K562 (cell line): ENCODE data around the gene FUT2. TPM values are rescaled to one million over a fixed set of nuclear protein-coding genes. Genes with fewer than 3 reads are reported as not detected.
A peak's percentile ranks its signal among the peaks of the same experiment; 100 is the strongest.

Experiments used
- ARID1B ChIP-seq: fragments of 450-650 bp; IDR thresholded peaks from 2 replicates; pipeline ENCODE4 v1.6.1; 2016; ENCODE audit warnings: antibody characterized with exemption, mild to moderate bottlenecking, inconsistent platforms
- ARNT ChIP-seq, 2 experiments: fragments of 450-650 bp; IDR thresholded peaks; 2 replicates each; pipeline ENCODE4 v1.6.1; 2016; ENCODE audit warnings: mild to moderate bottlenecking in 1 of 2
- DPF2 ChIP-seq: fragments of 450-650 bp; IDR thresholded peaks from 2 replicates; pipeline ENCODE4 v1.6.1; 2016
- ERF ChIP-seq: fragments of 450-650 bp; formaldehyde crosslinking; IDR thresholded peaks from 2 replicates; pipeline ENCODE4 v1.4.0; 2020; ENCODE audit warnings: mild to moderate bottlenecking, mixed read lengths
- FOXA3 ChIP-seq, 2 experiments: fragments of 450-650 bp in 1 of 2; sonication (generic) in 1 of 2; formaldehyde crosslinking; IDR thresholded peaks in 1 of 2; conservative IDR thresholded peaks in 1 of 2; 2 replicates each; pipeline versions ENCODE4 v1.4.0 to v1.8.0; 2020 to 2022; ENCODE audit warnings: mild to moderate bottlenecking in 2 of 2, missing genetic modification reagents in 1 of 2
- GABPB1 ChIP-seq: sonication (generic); formaldehyde crosslinking; IDR thresholded peaks from 2 replicates; pipeline ENCODE4 v1.8.0; 2022; ENCODE audit warnings: mild to moderate bottlenecking, missing genetic modification reagents
- KLF13 ChIP-seq: fragments of 450-650 bp; IDR thresholded peaks from 2 replicates; pipeline ENCODE4 v1.6.1; 2016; ENCODE audit warnings: missing genetic modification characterization, low read depth, mild to moderate bottlenecking, missing compliant biosample characterization, moderate library complexity, borderline replicate concordance
- MCM2 ChIP-seq: fragments of 450-650 bp; IDR thresholded peaks from 2 replicates; pipeline ENCODE4 v1.6.1; 2017; ENCODE audit warnings: low read depth, mild to moderate bottlenecking
- NCOA1 ChIP-seq: fragments of 450-650 bp; IDR thresholded peaks from 2 replicates; pipeline ENCODE4 v1.6.1; 2016; ENCODE audit warnings: low read depth
- POLR2AphosphoS5 ChIP-seq: IDR thresholded peaks from 2 replicates; pipeline ENCODE4 v1.6.1; 2011; ENCODE audit warnings: mild to moderate bottlenecking, low read depth, low read length, moderate library complexity; ENCODE audit not compliant: control insufficient read depth, insufficient read depth
- PPARD ChIP-seq: fragments of 250-450 bp; sonication (Bioruptor Pico); IDR thresholded peaks from 2 replicates; pipeline ENCODE4 v1.8.0; 2022; ENCODE audit warnings: inconsistent platforms, mild to moderate bottlenecking, moderate library complexity
- RFX1 ChIP-seq: fragments of 450-650 bp; IDR thresholded peaks from 2 replicates; pipeline ENCODE4 v1.6.1; 2016; ENCODE audit warnings: mild to moderate bottlenecking, moderate library complexity
- RREB1 ChIP-seq: fragments of 250-450 bp; sonication (Bioruptor Pico); IDR thresholded peaks from 2 replicates; pipeline ENCODE4 v1.4.0; 2020
- SNRNP70 ChIP-seq: fragments of 200-400 bp; formaldehyde crosslinking; optimal IDR thresholded peaks from 2 replicates; pipeline ENCODE3; 2017; ENCODE audit warnings: low read depth, low read length
- TCF7 ChIP-seq: sonication (generic); IDR thresholded peaks from 2 replicates; pipeline ENCODE4 v1.6.1; 2016; ENCODE audit warnings: antibody characterized with exemption, borderline replicate concordance
- TGIF2 ChIP-seq: sonication (generic); formaldehyde crosslinking; IDR thresholded peaks from 2 replicates; pipeline ENCODE4 v1.8.1; 2022; ENCODE audit warnings: mild to moderate bottlenecking, missing genetic modification reagents, moderate library complexity
- ZNF23 ChIP-seq: fragments of 250-450 bp; sonication (Bioruptor Pico); IDR thresholded peaks from 2 replicates; pipeline ENCODE4 v1.4.0; 2020; ENCODE audit warnings: mild to moderate bottlenecking
- ZNF79 ChIP-seq: fragments of 250-450 bp; sonication (Bioruptor Pico); IDR thresholded peaks from 2 replicates; pipeline ENCODE4 v1.4.0; 2020; ENCODE audit warnings: low read depth, mild to moderate bottlenecking, moderate library complexity
- polyA plus RNA-seq, 8 experiments: library from polyadenylated mRNA; depleted of rRNA in 4 of 8; stranded (reverse) in 5 of 8; unstranded in 3 of 8; fragments of >200 nt; fragmentation: Nextera tagmentation in 2 of 8; fragmentation: Illumina TruSeq in 1 of 8; extraction: Ambion mirVana in 2 of 8; extraction: Trizol in 1 of 8; gene quantifications; 2 replicates each; pipeline versions ENCODE4 v1.2.1 to v1.2.3, GENCODE V29; 2011 to 2014; ENCODE audit warnings: inconsistent platforms in 1 of 8, missing spikeins in 1 of 8
- total RNA-seq, 7 experiments: library from RNA; depleted of rRNA in 6 of 7; stranded (reverse); fragments of >200 nt in 6 of 7; fragmentation: Illumina TruSeq in 2 of 7; extraction: Trizol in 2 of 7; gene quantifications; 2 replicates each; pipeline versions ENCODE4 v1.2.1 to v1.2.3, GENCODE V29; 2011 to 2021; ENCODE audit warnings: low replicate concordance in 1 of 7
- TF ChIP-seq, protein P1 (sequence below): fragments of 450-650 bp; formaldehyde crosslinking; IDR thresholded peaks from 2 replicates; pipeline ENCODE4 v1.4.0; 2022; ENCODE audit warnings: missing genetic modification characterization
- TF ChIP-seq, protein P2 (sequence below): fragments of 250-450 bp; sonication (Bioruptor Pico); IDR thresholded peaks from 2 replicates; pipeline ENCODE4 v1.8.0; 2021; ENCODE audit warnings: moderate library complexity, mild to moderate bottlenecking, inconsistent platforms

Gene FUT2
- total and polyA plus RNA-seq, 9 of the 15 experiments (the other 6 are each of a cell fraction or from before 2014, with no cell fraction given), result 0.03 to 0.04 TPM; not detected in 7

GRCh38 chr19:48713864-48714755 lies 18.3 kb downstream of the FUT2 start (continued):
- TF ChIP-seq RREB1 (CRISPR knock-in tag) (no peak), ZNF23 (CRISPR knock-in tag) (no peak), NCOA1 (peak; percentile 11; the same call in 1 of the 2 replicates), TCF7 (no peak), ARNT (IDR thresholded peaks at IDR 0.05) (no peak), GABPB1 (no peak), POLR2AphosphoS5 (0 out of 2 replicates have a peak, but pooled peaks have one; percentile 33), ERF (CRISPR knock-in tag) (0 out of 2 replicates have a peak, but pooled peaks have one; percentile 28), PPARD (CRISPR knock-in tag) (no peak), MCM2 (no peak), FOXA3 (CRISPR knock-in tag; conservative IDR thresholded peaks at IDR 0.05 in 1 of 2, IDR thresholded peaks at IDR 0.05 in 1 of 2) (0 out of 4 replicates have a peak, but pooled peaks of 1 of the 2 experiments have one; percentile 26), ARID1B (no peak), KLF13 (tag) (no peak), RFX1 (no peak), SNRNP70 (no peak), ZNF79 (CRISPR knock-in tag) (no peak), TGIF2 (CRISPR knock-in tag) (no peak), DPF2 (no peak)
- TF ChIP-seq, protein P1, sequence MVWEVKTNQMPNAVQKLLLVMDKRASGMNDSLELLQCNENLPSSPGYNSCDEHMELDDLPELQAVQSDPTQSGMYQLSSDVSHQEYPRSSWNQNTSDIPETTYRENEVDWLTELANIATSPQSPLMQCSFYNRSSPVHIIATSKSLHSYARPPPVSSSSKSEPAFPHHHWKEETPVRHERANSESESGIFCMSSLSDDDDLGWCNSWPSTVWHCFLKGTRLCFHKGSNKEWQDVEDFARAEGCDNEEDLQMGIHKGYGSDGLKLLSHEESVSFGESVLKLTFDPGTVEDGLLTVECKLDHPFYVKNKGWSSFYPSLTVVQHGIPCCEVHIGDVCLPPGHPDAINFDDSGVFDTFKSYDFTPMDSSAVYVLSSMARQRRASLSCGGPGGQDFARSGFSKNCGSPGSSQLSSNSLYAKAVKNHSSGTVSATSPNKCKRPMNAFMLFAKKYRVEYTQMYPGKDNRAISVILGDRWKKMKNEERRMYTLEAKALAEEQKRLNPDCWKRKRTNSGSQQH (CRISPR knock-in tag), result no peak
- TF ChIP-seq, protein P2, sequence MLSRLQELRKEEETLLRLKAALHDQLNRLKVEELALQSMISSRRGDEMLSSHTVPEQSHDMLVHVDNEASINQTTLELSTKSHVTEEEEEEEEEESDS, result no peak
